Measurements from ENCODE around the gene COL23A1.
"Not testable (repeated sequence)": the region's sequence is repeated elsewhere in the genome, so short reads cannot be mapped to it uniquely, and the experiment has no call there.

COL23A1 gene

DNA sequence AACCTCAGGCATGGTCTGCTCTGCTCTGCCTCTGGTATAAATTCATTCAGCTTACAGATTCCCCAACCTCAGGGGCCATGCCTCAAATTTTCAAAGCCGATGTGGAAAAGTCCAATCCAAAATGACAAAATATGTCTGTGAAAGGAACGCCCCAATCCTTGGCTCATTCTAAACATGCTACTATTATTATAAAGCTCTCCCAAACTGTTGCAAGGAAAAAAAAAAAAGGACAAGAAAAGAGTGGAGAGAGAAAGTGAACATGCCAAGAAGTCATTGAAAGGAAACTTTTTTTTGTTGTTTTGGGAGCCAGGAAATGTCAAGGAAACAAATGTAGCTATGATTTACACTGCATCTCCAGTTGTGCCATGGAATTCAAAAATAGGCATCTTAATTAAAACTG, 3.8 kb downstream of the COL23A1 start:
- Histone ChIP-seq H3K4me1 (ENCODE audit: low read length) (no peaks in the 10 kb centered on the region), H3K4me2 (ENCODE audit: low read depth, low read length) (no peak overlapping the region), H3F3A (ENCODE audit: insufficient read depth, low read length) (no peaks in the 10 kb centered on the region), H3K4me3 (ENCODE audit: low read length) (no peak overlapping the region), H3K27me3 (replicated peaks; ENCODE audit: insufficient read depth, low read length) (peaks cover 26% of the 10 kb centered on the region; the same call in 1 of the 2 replicates), H2AFZ (ENCODE audit: low read length) (no peak overlapping the region), H3K36me3 (replicated peaks; ENCODE audit: insufficient read depth, low read length) (no peaks in the 10 kb centered on the region), H3K79me2 (ENCODE audit: low read length) (no peaks in the 10 kb centered on the region), H4K20me1 (ENCODE audit: insufficient read depth, low read length) (no peaks in the 10 kb centered on the region), H3K9me2 (replicated peaks; ENCODE audit: insufficient read depth, low read length) (no peaks in the 10 kb centered on the region), H3K27ac (ENCODE audit: low read length) (no peak overlapping the region), H3K9me3 (replicated peaks; ENCODE audit: insufficient read depth, low read length) (no peaks in the 10 kb centered on the region), H3K9ac (ENCODE audit: low read length) (no peak overlapping the region)
- TF ChIP-seq EZH2phosphoT487 (IDR thresholded peaks at IDR 0.05; ENCODE audit: low read length) (no peak), EZH2 (optimal IDR thresholded peaks at IDR 0.05; ENCODE audit: low read depth, low read length) (no peak)
- TF ChIP-seq, protein P1, sequence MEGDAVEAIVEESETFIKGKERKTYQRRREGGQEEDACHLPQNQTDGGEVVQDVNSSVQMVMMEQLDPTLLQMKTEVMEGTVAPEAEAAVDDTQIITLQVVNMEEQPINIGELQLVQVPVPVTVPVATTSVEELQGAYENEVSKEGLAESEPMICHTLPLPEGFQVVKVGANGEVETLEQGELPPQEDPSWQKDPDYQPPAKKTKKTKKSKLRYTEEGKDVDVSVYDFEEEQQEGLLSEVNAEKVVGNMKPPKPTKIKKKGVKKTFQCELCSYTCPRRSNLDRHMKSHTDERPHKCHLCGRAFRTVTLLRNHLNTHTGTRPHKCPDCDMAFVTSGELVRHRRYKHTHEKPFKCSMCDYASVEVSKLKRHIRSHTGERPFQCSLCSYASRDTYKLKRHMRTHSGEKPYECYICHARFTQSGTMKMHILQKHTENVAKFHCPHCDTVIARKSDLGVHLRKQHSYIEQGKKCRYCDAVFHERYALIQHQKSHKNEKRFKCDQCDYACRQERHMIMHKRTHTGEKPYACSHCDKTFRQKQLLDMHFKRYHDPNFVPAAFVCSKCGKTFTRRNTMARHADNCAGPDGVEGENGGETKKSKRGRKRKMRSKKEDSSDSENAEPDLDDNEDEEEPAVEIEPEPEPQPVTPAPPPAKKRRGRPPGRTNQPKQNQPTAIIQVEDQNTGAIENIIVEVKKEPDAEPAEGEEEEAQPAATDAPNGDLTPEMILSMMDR (IDR thresholded peaks at IDR 0.05; ENCODE audit: low read length): no peak
- no peak for DNase-seq

DNA sequence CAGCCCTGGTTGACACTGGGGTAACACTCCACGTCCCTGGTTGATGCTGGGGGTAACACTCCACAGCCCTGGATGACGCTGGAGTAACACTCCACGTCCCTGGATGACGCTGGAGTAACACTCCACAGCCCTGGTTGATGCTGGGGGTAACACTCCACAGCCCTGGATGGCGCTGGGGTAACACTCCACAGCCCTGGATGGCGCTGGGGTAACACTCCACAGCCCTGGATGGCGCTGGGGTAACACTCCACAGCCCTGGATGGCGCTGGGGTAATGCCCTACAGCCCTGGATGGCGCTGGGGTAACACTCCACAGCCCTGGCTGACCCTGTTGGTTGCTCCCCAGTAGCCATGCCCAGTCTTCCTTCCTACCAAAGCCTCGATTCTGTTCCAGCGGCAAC, 4.8 kb downstream of the COL23A1 start:
- not testable (repeated sequence) for H3K4me3 ChIP-seq (ENCODE audit: low read length); H3K36me3 ChIP-seq (replicated peaks; ENCODE audit: insufficient read depth, low read length); H3K27ac ChIP-seq (ENCODE audit: low read length); H3F3A ChIP-seq (ENCODE audit: insufficient read depth, low read length); H2AFZ ChIP-seq (ENCODE audit: low read length); H3K4me1 ChIP-seq (ENCODE audit: low read length); H3K9me2 ChIP-seq (replicated peaks; ENCODE audit: insufficient read depth, low read length); H3K9me3 ChIP-seq (replicated peaks; ENCODE audit: insufficient read depth, low read length); H3K9ac ChIP-seq (ENCODE audit: low read length); DNase-seq; H3K4me2 ChIP-seq (ENCODE audit: low read depth, low read length); H3K79me2 ChIP-seq (ENCODE audit: low read length); H4K20me1 ChIP-seq (ENCODE audit: insufficient read depth, low read length)
- H3K27me3 ChIP-seq (replicated peaks; ENCODE audit: insufficient read depth, low read length): peaks cover 26% of the 10 kb centered on the region; the same call in 1 of the 2 replicates

DNA sequence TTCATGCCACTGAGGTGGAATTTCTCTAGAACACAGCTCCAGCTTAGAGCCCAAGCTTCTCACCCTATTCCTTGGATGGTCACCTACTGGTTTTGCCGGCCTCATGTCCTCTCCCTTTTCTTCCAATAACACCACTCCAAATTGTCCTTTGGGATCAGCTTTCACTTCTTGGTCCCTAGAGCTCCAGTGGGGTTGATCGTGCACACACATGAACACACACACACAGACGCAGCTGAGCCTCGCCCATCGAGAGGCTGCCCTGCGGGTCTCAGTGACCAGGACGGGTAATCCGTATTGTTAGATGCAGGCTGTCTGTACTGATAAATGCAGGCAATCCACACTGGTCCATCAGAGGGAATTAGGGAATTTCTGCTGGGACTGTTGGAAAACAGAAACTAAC, 6.9 kb downstream of the COL23A1 start:
- TF ChIP-seq EZH2phosphoT487 (IDR thresholded peaks at IDR 0.05; ENCODE audit: low read length) (no peak), EZH2 (optimal IDR thresholded peaks at IDR 0.05; ENCODE audit: low read depth, low read length) (no peak)
- TF ChIP-seq, protein P1 (IDR thresholded peaks at IDR 0.05; ENCODE audit: low read length): no peak
- Histone ChIP-seq H3K4me2 (ENCODE audit: low read depth, low read length) (no peak overlapping the region), H3K9ac (ENCODE audit: low read length) (no peak overlapping the region), H3K4me1 (ENCODE audit: low read length) (no peaks in the 10 kb centered on the region), H3F3A (ENCODE audit: insufficient read depth, low read length) (no peaks in the 10 kb centered on the region), H3K36me3 (replicated peaks; ENCODE audit: insufficient read depth, low read length) (no peaks in the 10 kb centered on the region), H3K9me3 (replicated peaks; ENCODE audit: insufficient read depth, low read length) (no peaks in the 10 kb centered on the region), H3K27me3 (replicated peaks; ENCODE audit: insufficient read depth, low read length) (peaks cover 26% of the 10 kb centered on the region; the same call in 1 of the 2 replicates), H2AFZ (ENCODE audit: low read length) (no peak overlapping the region), H3K4me3 (ENCODE audit: low read length) (no peak overlapping the region), H3K9me2 (replicated peaks; ENCODE audit: insufficient read depth, low read length) (no peaks in the 10 kb centered on the region), H4K20me1 (ENCODE audit: insufficient read depth, low read length) (no peaks in the 10 kb centered on the region), H3K27ac (ENCODE audit: low read length) (no peak overlapping the region), H3K79me2 (ENCODE audit: low read length) (no peaks in the 10 kb centered on the region)
- DNase-seq: no peak

DNA sequence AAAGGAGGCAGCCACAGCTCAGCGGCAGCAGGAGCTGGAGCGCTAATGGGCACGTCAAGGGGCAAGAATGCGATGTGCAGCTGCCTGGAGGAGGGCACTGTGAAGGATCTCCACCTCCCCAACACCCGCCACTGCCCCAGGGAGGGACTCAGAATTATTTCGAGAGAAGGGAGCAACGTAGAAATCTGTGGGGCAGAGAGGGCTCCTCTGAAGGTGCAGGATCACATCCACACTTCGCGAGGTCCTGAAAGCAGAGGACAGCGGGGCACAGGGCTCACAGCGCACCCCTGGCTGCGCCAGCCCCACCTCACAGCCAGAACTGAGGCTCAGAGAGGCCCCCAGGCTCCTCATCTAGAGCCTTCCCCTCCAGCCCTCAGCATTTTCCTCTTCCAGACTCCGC, 7.9 kb downstream of the COL23A1 start:
- no peak overlapping the region for H2AFZ ChIP-seq (ENCODE audit: low read length)
- no peaks in the 10 kb centered on the region for H3K36me3 ChIP-seq (replicated peaks; ENCODE audit: insufficient read depth, low read length)
- H3K4me2 ChIP-seq (ENCODE audit: low read depth, low read length): no peak overlapping the region
- peaks cover 26% of the 10 kb centered on the region; the same call in 1 of the 2 replicates for H3K27me3 ChIP-seq (replicated peaks; ENCODE audit: insufficient read depth, low read length)
- no peak for TF ChIP-seq EZH2 (optimal IDR thresholded peaks at IDR 0.05; ENCODE audit: low read depth, low read length)
- TF ChIP-seq EZH2phosphoT487 (IDR thresholded peaks at IDR 0.05; ENCODE audit: low read length): no peak
- TF ChIP-seq, protein P1 (IDR thresholded peaks at IDR 0.05; ENCODE audit: low read length): no peak
- H3K4me3 ChIP-seq (ENCODE audit: low read length): no peak overlapping the region
- no peak for DNase-seq
- no peak overlapping the region for H3K27ac ChIP-seq (ENCODE audit: low read length)
- no peaks in the 10 kb centered on the region for H4K20me1 ChIP-seq (ENCODE audit: insufficient read depth, low read length)
- no peaks in the 10 kb centered on the region for H3K79me2 ChIP-seq (ENCODE audit: low read length)
- no peaks in the 10 kb centered on the region for H3K9me2 ChIP-seq (replicated peaks; ENCODE audit: insufficient read depth, low read length)
- no peaks in the 10 kb centered on the region for H3K9me3 ChIP-seq (replicated peaks; ENCODE audit: insufficient read depth, low read length)
- H3K9ac ChIP-seq (ENCODE audit: low read length): no peak overlapping the region
- H3F3A ChIP-seq (ENCODE audit: insufficient read depth, low read length): no peaks in the 10 kb centered on the region
- no peaks in the 10 kb centered on the region for H3K4me1 ChIP-seq (ENCODE audit: low read length)

All from MM.1S (cell line).